Bone marrow (tissue), 2 donors: Measurements from ENCODE around the gene RFX4.
"Not testable (repeated sequence)": the region's sequence is repeated elsewhere in the genome, so short reads cannot be mapped to it uniquely, and the experiment has no call there.

Source experiments
- DNase-seq, 2 donors: peaks; one replicate each; lab custom pipeline; 2025; lab: John Stamatoyannopoulos, UW

RFX4 gene

DNA sequence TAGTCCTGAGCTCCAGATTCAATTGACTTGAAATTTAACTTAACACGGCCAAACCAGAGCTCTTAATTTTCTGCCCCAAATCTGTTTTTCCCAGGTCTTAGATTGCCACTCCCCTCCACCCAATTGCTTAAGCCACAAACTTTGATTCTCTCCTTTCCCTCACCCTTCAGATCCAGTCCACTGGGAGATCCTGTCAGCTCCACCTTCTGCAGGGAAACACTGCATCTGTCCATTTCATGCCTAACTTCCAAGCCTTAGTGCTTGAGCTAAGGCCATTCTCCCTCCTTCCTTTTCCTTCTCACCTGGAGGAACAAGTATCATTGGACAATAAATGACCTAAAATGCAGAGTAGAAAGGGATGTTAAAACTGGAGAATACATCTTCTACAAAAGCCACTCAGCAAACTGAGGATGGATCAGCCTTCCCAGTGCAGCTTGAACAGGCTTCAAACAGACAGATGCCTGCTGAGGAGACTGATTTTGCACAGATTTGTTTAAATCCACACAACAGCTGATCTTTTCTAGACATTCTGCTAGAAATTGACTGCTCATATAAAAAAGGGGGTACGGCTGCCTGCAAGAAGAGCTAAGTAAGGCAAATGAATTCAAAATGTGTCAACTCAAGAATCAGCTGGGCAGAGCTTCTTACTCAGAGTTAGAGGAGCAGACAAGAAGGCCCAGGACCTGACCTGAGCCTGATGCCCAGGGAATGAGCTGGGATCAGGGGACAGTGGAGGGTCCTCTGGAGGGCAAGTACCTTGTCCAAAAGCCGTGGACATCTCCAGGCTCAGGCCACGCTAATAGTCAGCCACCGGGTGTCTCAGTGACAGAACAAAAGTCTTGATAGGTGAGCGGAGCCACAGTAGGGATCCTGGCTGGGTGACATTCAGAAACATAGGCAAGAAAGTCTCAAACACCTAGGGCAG lies 110.4 kb downstream of the RFX4 start:
- no peak for DNase-seq

DNA sequence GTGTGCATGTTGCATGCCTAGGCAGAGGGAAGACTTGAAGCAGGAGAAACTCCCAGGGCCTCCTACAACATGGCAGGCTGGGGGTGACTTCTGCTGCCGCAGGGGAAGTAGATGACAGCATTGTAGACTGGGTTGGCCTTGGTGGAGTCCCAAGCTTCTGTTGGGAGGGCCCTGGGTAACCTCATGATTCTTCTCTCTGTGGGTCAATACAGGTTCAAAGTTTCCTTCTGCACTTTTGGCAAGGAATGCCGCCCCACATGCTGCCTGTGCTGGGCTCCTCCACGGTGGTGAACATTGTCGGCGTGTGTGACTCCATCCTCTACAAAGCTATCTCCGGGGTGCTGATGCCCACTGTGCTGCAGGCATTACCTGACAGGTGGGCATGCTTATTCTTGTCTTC lies 113.3 kb downstream of the RFX4 start:
- DNase-seq: no peak

DNA sequence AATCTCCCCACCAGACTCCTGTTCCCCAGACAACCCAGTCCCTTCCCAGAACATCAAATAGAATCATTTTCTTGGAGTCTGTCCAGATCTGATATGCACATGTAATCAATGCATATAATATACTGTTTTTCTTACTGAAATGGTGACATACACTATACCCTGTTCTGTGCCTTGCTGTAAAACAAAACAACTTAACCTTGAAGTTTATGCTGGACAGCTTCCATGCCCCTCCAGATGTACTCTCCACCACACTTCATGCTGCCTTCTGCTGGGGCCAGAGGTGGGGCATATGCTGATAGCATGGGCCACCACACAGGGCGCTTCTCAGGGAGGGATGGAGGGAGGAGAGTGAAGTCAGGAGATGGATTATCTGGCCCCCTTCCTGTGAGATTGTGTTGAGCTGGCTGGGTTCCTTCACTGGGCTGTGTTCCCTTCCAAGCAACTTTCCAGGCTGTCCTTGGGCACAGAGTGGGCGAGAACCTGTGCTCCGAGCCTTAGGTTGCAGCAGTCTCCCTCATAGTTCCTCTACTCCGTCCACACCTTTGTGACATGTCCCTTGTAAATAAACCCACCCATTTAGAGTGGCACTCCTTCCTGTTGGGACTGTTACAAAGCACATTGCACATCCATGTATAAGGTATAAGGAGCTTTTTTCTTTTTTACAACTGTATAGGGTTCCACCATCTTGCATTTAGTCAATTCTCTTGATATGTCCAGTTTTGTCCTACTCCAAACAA lies 114.0 kb downstream of the RFX4 start:
- DNase-seq: no peak

DNA sequence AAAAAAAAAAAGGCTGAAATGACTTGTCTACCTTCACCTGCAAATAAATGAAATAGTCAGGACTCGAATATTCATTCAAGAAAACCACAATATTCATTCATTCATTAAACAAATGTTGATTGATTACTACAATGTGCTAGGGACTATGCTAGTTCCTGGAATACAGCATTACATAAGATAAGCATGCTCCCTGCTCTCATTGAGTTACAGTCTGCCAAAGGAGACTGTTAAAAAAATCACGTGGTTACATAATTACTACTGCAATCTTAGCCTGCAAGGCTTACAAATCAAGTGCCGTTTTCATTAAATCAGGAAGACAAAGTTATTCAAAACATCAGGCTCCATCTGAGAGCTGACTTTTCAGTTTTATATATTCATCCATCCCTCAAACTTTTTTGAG lies 121.3 kb downstream of the RFX4 start:
- DNase-seq: no peak

DNA sequence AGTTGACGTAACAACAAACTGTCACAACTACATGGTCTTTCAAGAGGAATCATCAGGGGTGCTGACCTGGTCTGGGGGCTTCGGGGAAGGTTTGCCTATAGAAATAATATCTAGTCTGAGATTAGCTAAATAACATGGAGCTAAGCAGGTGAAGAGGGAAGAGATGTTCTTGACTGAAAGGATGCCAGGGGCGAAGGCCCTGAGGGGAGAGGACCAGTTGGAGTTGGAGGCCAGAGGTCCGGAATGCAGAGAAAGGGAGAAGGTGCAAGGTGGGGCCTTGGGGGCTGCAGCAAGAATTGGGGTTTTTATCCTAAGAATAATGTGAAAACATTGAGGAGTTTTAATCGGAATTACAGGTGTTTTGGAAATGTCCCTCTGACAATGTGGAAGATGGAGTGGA lies 123.2 kb downstream of the RFX4 start:
- no peak for DNase-seq

DNA sequence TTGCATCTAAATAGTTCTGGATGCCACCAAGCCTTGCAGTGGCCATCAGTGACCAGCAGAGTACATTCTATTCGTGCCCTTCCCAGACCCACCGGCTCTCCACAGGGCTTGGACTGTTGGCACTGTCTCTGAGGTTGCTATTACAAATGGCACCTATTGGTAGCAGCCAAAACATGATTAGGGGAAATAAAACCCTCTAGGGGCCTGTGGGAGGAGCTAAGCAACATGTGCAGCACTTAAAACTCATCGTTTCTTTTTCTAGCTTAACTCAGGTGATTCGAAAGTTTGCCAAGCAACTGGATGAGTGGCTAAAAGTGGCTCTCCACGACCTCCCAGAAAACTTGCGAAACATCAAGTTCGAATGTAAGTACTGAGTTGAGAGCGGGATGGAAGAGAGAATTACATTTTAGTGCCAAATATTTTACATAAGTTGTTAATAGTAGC lies 126.3 kb downstream of the RFX4 start:
- no peak for DNase-seq

DNA sequence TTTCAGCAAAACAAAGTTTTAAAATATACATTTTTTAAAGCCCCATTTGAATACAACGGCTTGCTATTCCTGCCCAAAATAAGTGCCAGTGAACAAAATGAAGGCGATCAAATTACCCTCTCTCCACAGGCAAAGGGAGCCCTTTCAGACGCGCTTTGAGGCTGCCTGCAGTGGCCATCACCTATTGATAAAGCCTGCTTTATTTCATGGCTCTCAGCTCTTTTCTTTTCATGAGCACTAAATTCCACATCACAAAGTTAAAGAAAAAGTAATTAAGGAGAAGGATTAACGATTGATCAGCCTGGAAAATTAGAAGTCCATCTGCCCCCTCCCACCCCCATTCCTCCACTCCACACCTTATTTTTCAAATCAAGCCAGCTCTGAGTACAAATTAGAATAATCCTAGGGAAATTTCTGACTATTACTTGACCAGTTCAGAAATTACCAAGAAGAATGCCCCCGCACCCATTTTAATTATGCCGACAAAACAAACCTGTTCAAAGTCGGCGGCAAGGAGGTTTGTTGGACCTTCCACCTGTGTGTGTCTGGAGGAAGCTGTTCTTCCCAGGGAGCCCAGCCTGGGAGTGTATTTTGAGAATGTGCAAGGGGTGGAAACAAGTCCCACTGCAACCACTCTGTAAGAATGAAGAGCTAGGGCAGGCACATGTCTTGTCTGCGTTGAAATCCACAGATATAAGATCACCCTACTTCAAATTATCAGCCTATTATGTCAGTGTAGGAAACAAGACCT lies 127.5 kb downstream of the RFX4 start:
- DNase-seq: no peak

DNA sequence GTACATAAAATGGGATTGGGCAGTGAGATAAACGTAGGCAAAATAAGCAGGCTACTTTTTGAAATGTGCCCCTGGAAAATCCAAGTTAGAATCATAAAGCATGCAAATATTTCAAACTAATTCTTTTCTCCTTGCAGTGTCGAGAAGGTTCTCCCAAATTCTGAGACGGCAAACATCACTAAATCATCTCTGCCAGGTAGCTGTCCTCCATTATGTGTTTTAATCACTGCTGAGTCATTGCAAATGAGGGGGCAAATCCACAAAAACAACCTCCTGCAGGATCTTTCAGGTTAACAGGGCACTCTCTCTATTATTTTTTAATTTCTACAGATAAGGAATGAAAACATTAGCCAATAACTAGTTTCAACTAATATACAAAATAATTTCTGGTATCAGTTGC lies 128.5 kb downstream of the RFX4 start:
- DNase-seq: no peak

DNA sequence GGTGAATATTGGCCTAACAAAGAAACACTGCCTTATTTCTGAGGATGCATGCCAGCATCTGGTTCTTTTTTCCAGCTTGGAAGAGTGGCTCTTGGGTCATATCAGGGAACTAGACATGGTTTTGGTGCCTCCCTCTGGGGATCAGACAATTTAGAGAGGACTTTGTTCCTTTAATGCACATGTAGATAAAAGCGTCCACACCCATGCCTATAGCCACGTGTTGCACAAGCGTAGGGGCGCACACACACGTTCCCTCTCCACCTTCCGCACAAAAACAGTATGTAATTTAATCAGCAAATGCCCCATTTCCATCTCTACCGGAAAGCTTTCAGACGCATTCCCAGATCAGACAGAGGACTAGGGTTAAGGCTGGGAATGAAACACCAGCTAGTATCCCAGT lies 130.0 kb downstream of the RFX4 start:
- no peak for DNase-seq

DNA sequence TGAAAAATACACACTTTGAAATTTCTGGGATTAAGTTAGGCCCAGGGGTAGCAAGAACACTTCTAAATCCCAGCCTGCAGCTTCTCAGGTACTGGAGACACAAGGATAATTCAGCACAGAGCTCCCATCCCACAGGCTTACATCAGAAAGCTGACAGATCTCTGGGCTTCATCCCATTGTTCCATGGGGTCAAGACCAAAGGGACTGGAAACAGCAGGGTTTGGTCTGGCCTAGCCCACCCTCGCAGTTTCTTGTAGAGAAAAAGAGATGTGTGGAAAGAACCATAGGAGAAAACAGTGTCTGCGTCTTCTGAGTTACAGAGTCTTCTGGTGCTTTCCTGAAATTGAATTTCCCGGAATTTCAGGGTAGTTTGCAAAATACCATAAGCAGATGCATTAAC lies 132.1 kb downstream of the RFX4 start:
- DNase-seq: no peak

DNA sequence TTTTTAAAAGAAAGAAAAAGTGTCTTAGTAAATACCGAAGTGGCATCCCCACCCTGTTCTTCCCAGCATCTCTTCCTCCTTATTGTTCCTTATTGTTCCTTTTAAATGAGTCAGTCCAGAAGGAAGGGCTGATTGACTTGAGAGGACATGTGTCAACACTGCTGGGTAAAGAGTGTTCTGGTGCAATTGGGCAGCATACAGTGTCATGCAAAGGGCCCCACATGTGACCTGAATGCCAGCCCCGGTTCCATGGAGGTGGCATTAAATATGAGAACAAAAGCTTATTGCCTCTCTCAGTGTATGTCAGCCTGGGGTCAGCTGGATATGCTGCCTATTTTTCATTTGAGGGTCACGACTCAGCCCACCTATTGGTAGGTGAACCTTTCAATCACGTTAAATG lies 132.8 kb downstream of the RFX4 start:
- DNase-seq: no peak

DNA sequence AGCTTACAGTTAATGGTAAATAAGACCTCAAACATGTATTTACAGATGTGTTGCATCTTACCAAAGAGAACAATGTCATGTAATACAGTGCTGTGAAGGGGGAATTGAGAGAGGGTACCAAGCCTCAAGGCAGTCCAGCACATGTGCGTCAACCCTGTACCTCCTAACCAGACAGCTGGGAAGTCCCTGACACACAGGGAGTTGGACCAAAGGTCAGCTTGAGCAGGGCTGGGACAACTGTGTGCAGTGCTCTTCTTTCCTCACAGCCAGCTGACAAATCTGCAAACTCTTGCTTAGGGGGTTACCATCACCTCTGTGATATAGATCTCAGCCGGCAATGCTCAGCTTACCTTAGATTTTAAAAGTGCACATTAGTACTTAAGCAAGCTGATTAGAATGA lies 134.9 kb downstream of the RFX4 start:
- no peak for DNase-seq

DNA sequence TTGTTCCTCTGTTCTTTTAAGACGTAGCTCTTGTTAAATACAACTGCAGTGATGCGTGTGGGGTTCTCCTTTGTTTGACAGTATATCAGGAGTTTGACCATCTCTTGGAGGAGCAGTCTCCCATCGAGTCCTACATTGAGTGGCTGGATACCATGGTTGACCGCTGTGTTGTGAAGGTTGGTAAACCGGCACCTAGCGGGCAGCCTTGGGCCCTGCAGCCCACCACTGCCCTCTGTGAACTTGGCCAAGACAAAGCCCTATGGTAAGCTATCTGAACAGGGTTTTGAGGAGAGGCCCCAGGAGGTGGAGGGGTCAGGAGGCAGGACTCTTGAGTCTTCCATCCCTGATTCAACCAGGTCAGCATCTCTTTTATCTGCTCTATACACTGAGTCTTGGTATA lies 137.1 kb downstream of the RFX4 start:
- no peak for DNase-seq

DNA sequence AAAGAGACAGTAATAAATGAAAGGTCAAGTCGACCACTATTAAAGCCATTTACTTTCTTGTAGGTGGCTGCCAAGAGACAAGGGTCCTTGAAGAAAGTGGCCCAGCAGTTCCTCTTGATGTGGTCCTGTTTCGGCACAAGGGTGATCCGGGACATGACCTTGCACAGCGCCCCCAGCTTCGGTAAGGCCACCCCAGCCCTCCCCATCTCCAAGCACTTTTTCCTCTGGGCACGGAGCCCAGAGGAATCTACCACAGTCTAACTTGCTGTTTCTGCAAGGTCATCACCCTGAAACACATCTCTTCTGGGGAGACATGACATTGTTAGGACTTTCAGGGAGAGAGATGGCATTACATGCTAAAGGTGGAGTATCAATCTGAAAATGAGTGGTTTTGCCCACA lies 137.9 kb downstream of the RFX4 start:
- no peak for DNase-seq

DNA sequence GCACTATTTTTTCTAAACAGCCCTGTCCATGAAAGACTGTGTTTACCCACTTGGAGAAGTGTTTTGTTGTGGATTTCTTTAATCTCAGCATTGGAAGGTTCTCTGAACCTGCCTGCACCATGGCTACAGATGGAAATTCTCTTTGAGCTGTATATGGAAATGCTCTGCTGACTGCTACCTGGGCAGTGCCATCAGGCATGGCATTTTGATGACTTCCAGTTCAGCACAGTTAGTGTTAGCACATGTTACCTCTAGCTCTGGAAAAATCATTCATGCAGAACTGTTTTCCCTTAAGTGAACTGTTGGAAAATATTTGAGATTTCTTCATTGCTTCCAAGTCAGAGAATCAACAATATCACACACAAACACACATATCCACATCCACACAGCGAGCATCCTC lies 139.1 kb downstream of the RFX4 start:
- DNase-seq: no peak

DNA sequence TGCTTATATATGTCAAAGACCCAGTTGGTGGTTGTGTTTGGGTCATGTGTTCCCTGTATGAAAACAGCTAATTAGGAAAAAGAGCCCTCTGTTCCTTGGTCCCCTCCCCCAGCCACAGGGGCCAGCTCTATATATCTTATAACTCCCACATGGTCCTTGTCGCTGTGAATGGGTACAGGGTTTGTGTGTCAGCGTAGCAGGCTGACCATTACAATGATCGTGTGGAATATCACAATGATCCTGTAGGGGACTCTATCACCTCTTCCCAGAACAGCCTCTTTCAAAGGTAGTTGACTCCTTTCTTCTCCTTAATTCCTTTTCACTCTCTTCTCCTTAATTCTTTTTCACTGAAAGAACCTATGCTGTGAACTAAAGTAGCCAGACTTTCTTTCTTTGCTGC lies 140.0 kb downstream of the RFX4 start:
- DNase-seq: no peak

DNA sequence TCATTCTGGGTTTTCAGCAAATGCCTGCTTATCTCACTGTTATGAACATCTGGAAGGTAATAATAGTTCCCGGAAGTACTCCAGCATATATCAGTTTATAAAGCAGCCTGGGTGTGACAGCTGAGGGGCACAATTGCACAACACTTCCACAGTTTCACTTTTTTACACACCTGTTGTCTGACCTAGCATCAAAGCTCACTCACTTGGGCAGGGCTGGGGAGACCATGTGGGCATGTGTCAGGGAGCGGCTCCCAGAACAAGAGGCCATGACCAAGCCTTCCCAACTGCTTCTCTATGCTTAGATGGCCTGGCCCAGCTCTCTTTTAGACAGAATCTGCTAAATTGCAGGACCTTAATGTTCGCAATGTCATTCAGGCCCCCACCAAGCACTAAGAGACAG lies 140.6 kb downstream of the RFX4 start:
- DNase-seq: no peak

DNA sequence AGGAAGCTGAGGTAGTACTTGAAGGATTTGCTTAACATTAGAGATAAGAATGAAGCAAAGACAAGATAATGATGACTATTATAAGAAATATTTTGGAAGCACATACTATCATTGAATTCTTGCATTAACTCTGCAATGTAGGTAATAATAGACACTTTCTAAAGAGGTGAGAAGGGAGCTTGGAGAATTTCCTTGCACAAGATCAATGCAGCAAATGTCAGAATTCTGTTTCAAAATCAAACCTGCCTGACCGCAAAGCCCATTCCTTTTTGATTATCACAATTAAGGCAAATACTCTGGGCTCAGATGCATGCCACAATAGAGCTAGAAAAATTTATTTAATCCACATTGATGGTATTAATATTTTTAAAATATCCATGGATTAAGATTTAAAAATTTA lies 141.3 kb downstream of the RFX4 start:
- DNase-seq: no peak

DNA sequence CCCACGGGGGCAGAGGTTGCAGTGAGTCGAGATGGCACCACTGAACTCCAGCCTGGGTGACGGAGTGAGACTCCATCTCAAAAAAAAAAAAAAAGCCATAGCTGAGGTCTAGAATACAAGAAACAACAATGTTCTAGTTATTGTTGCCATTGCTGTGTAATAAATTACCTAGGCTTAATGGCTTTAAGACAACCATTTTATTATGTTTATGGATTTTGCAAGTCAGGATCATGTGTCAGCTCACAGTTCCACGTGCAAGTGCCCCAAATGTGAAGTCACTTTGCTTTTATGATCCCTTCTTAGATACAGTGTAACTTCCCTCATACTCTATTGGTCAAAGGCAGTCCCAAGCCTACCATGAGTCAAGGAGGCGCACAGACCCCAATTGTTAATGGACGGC lies 142.1 kb downstream of the RFX4 start:
- no peak for DNase-seq

DNA sequence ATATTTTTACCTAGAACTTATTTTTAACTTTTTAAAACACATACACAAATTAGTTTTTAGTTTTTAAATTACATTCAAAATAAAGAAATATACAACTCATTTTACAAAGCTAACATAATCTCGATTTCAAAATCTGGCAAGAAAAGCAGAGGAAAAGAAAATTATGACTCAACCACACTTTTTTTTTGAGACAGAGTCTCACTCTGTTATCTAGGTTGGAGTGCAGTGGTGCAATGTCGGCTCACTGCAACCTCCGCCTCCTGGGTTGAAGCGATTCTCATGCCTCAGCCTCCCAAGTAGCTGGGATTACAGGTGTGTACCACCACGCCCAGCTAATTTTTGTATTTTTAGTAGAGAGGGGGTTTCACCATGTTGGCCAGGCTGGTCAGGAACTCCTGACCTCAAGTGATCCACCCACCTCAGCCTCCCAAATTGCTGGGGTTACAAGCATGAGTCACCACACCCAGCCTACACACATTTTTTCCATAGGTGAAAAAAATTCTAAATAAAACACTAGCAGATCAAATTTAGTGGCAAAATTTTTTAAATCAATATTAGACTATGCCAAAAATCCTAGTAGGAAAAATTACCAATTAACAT lies 143.9 kb downstream of the RFX4 start:
- DNase-seq: not testable (repeated sequence)

DNA sequence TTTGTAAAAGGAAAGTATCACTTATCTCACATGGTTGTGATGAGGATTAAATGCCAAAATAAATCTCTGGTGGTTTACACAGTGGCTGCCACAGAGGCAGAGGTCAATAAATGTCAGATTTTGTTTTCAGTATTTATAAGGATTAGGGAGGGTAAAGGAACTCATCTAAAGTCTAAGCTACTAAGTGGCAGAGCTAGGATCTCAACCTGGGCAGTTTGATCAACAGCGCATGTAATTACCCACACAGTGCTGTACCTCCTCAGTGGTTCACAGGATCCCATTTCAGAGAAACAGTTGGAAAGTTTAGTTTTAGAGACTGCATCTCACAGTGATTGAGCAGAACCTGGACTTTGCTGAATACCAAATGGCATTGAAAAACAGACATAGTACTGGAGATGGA lies 146.8 kb downstream of the RFX4 start:
- DNase-seq: no peak

DNA sequence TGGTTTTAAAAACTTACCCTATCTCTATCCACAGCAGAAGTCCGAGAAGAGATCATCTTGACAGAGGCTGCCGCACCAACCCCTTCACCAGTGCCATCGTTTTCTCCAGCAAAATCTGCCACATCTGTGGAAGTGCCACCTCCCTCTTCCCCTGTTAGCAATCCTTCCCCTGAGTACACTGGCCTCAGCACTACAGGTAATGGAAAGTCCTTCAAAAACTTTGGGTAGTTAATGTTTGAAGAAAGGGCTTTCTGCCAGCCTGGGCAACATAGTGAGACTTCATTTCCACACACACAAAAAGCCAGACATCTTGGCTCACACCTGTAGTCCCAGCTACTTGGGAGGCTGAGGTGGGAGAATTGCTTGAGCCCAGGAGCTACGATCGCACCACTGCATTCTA lies 150.1 kb downstream of the RFX4 start:
- DNase-seq: no peak
